HG03280 (cell line): ENCODE results near the gene KIF5B.
"Not testable (repeated sequence)": the region's sequence is repeated elsewhere in the genome, so short reads cannot be mapped to it uniquely, and the experiment has no call there.

Experiments
- ATAC-seq: cut with Tn5 transposase; IDR thresholded peaks from one replicate; pipeline ENCODE4 v1.9.1; 2021; ENCODE audit warnings: mild to moderate bottlenecking, moderate library complexity; ENCODE audit not compliant: unreplicated experiment

KIF5B gene

GRCh38 chr10:32017044-32017443, 39.2 kb downstream of the KIF5B start:
- ATAC-seq = no peak

GRCh38 chr10:32015386-32015785, 40.8 kb downstream of the KIF5B start:
- no peak for ATAC-seq

- ATAC-seq = no peak
These were observed 49.2 kb downstream of the KIF5B start for GRCh38 chr10:32007026-32007425.

- no peak for ATAC-seq
These were observed 51.2 kb downstream of the KIF5B start for GRCh38 chr10:32005050-32005449.

GRCh38 chr10:32004161-32004591, 52.0 kb downstream of the KIF5B start:
- ATAC-seq = no peak

GRCh38 chr10:32002531-32002930, 53.7 kb downstream of the KIF5B start:
- no peak for ATAC-seq

GRCh38 chr10:32000937-32001336, 55.3 kb downstream of the KIF5B start:
- ATAC-seq = no peak

GRCh38 chr10:31999836-32000235, 56.4 kb downstream of the KIF5B start:
- no peak for ATAC-seq

- no peak for ATAC-seq
These were observed 57.1 kb downstream of the KIF5B start for GRCh38 chr10:31999070-31999660.

- no peak for ATAC-seq
These were observed 61.3 kb downstream of the KIF5B start for GRCh38 chr10:31994926-31995325.

- ATAC-seq = no peak
These were observed 65.3 kb downstream of the KIF5B start for GRCh38 chr10:31990937-31991336.

- ATAC-seq = not testable (repeated sequence)
These were observed 68.4 kb downstream of the KIF5B start for GRCh38 chr10:31987786-31988185.

GRCh38 chr10:31982111-31982510, 74.1 kb downstream of the KIF5B start:
- no peak for ATAC-seq

- ATAC-seq = no peak
These were observed 75.8 kb downstream of the KIF5B start for GRCh38 chr10:31980471-31980870.

GRCh38 chr10:31979071-31979470, 77.2 kb downstream of the KIF5B start:
- ATAC-seq = not testable (repeated sequence)

- ATAC-seq = no peak
These were observed 78.1 kb downstream of the KIF5B start for GRCh38 chr10:31978156-31978483.

GRCh38 chr10:31977440-31978155, 78.6 kb downstream of the KIF5B start:
- no peak for ATAC-seq

GRCh38 chr10:31975157-31975765, 81.0 kb downstream of the KIF5B start:
- no peak for ATAC-seq

GRCh38 chr10:31974434-31975124, 81.6 kb downstream of the KIF5B start:
- no peak for ATAC-seq

- ATAC-seq = no peak
These were observed 83.6 kb downstream of the KIF5B start for GRCh38 chr10:31972519-31973041.

GRCh38 chr10:31969847-31970246, 86.4 kb downstream of the KIF5B start:
- ATAC-seq = not testable (repeated sequence)

GRCh38 chr10:31963589-31963980, 92.6 kb downstream of the KIF5B start:
- ATAC-seq = no peak
